ENCODE measurements around the gene ANAPC15.
A peak's percentile ranks its signal among the peaks of the same experiment; 100 is the strongest.

Gene ANAPC15

DNA sequence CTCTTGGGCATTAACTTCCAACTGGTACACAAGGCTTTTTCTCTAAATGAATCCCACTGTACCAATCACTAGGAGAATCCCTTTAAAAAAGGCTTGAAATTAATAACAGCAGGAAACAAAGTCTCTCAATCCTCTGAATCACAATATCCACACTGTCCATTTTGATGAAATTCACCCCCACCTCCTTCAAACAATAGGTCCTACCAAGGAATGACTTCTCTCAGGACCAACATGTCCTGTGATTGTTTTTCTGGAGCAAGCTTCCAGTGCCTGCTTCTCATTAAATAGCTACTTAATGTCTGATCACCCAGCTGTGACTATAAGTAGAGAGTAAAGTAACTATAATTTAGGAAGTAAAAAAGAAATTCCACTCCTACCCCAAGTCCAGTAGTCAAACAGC lies 45.2 kb downstream of the ANAPC15 start:
- DNase-seq (no peak), ATAC-seq (no peak)
- Mint-ChIP-seq H3K9me3 (no peaks in the 10 kb centered on the region), H3K4me3 (no peak overlapping the region), H3K4me1 (peaks cover 34% of the 10 kb centered on the region), H3K27me3 (no peaks in the 10 kb centered on the region), H3K36me3 (ENCODE audit: low read depth) (peaks cover 14% of the 10 kb centered on the region), H3K27ac (no peak overlapping the region)

- Mint-ChIP-seq H3K27me3 (no peaks in the 10 kb centered on the region), H3K27ac (no peak overlapping the region), H3K36me3 (ENCODE audit: low read depth) (peaks cover 16% of the 10 kb centered on the region), H3K4me3 (no peak overlapping the region), H3K4me1 (peaks cover 30% of the 10 kb centered on the region), H3K9me3 (no peaks in the 10 kb centered on the region)
- no peak for DNase-seq
- no peak for ATAC-seq
Measured at GRCh38 chr11:72066855-72067254, 45.6 kb downstream of the ANAPC15 start.

GRCh38 chr11:72061739-72062396 lies 50.6 kb downstream of the ANAPC15 start:
- DNase-seq (no peak), ATAC-seq (no peak)
- no peaks in the 10 kb centered on the region for H3K9me3 Mint-ChIP-seq
- no peaks in the 10 kb centered on the region for H3K27me3 Mint-ChIP-seq
- no peaks in the 10 kb centered on the region for H3K4me1 Mint-ChIP-seq
- peaks cover 13% of the 10 kb centered on the region for H3K36me3 Mint-ChIP-seq (ENCODE audit: low read depth)
- H3K4me3 Mint-ChIP-seq, result no peak overlapping the region
- peak overlapping the region; percentile 5 for H3K27ac Mint-ChIP-seq

Measured in activated naive CD8-positive, alpha-beta T cell treated with anti-CD3 and anti-CD28 coated beads, Interleukin-2, amount 50 U/mL, for 24 hours (primary cell).